ENCODE measurements around the gene KLF16.
"Not testable (repeated sequence)": the region's sequence is repeated elsewhere in the genome, so short reads cannot be mapped to it uniquely, and the experiment has no call there.

The KLF16 gene

GRCh38 chr19:1863328-1863637 is at the start of gene KLF16:
KLF16 (minus strand) TSS chr19:1863579; CDS start chr19:1863497, 82 bp downstream.
- no peak for DNase-seq

GRCh38 chr19:1912760-1913505 is 49.6 kb upstream of the KLF16 start:
- no peak for DNase-seq

DNA sequence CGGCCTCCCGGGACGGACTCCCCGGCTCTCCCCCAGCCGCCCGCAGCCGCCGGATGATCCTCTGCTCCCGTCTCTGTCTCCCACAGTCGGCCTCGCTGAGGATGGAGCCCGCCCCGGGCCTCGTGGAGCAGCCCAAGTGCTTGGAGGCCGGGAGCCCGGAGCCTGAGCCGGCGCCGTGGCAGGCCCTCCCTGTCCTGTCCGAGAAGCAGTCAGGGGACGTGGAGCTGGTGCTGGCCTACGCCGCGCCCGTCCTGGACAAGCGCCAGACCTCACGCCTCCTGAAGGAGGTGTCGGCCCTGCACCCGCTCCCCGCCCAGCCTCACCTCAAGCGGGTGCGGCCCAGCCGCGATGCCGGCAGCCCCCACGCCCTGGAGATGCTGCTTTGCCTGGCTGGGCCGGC is 48.6 kb upstream of the KLF16 start:
- DNase-seq, result no peak

DNA sequence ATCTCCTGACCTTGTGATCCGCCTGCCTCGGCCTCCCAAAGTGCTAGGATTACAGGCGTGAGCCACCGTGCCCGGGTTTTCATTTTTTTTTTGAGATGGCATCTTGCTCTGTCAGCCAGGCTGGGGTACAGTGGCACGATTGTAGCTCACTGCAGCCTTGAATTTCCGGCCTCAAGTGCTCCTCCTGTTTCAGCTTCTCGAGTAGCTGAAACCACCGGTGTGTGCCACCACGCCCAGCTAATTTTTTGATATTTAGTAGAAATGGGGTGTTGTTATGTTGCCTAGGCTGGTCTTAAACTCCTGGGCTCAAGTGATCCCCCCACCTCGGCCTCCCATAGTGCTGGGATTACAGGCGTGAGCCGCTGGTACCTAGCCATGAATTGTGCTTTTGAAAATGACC is 47.7 kb upstream of the KLF16 start:
- DNase-seq, result no peak

- no peak for DNase-seq
These were observed 46.8 kb upstream of the KLF16 start for GRCh38 chr19:1910177-1910576.

- DNase-seq, result no peak
These were observed 46.3 kb upstream of the KLF16 start for GRCh38 chr19:1909761-1910080.

- DNase-seq, result no peak
These were observed 44.9 kb upstream of the KLF16 start for GRCh38 chr19:1908364-1908678.

DNA sequence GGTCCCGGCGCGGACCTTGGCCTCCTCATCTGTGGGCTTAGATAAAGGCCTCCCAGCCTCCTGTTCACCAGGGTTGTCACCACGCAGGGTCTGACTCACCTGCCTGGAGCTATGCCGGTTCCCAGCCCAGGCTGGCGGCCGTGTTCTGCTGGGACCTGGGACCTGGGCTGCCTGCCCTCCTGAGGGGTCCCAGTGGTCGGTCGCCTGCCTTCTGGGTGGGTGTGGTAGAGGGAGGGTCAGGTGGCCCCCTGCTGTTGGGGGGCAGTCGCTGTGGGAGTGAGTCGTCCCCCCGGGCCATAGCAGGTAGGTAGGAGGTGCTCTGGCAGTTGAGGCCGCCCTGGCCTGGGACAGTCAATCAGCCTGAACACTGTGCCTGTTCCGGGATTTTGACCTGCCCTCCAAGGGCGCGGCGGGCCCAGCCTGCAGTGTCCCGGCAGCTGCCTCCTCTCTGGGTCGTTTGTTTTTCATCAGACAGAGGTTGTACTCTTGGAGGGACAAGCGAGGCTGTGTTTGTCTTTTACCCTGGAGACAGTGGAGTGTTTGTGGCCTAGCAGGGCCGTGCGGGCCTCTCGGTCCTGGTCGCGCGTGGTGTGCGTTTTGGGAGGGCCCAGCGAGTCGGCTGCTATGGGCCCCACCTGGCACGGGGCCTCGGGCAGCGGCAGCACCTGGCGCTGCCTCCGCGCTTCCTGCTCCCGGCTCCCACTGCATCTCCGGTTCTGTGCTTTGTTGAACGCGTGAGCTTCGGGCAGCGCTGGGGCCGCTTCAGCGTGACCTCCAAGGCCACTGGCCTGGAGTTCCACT is 44.4 kb upstream of the KLF16 start:
- no peak for DNase-seq

DNA sequence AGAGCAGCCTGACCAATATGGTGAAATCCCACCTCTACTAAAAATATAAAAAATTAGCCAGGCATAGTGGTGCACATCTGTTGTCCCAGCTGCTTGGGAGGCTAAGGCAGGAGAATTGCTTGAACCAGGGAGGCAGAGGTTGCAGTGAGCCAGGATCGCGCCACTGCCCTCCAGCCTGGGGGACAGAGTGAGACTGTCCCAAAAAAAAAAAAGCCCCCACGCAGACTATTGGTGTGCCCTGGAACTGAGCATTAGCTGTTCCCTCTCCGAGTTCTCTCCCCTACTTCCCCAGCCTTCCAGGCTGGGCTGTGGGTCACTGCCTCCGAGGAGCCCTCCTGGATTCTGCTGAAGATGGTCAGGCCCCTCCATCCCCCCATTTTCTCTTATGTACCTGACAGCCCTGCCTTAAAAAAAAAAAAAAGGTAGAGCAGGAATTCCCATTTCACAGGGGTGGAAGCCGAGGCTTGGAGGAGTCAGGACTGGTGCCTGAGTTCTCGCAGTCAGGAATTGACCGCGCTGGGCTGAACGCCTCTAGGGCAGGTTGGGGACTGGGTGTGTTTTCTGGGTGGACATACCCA is 43.7 kb upstream of the KLF16 start:
- no peak for DNase-seq

DNA sequence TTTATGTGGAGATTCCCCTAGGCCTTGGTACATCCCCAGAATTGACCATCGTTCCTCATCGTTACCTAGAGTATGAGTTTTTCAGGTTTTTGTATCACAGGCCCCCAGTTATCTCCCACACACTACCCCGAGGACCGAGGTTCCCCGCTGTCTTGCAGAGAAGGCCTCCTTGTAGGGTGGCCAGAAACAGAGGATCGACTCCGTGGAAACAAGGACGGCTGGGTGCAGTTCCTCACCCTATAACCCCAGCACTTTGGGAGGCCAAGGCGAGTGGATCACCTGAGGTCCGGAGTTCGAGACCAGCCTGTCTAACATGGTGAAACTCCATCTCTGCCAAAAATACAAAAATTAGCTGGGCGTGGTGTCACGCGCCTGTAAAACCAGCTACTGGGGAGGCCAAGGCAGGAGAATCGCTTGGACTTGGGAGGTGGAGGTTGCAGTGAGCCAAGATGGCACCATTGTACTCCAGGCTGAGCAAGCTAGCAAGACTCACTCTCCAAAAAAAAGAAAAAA is 42.5 kb upstream of the KLF16 start:
- DNase-seq, result no peak

GRCh38 chr19:1905110-1905862 is 41.9 kb upstream of the KLF16 start, which contains the start of the genes ADAT3 and SCAMP4:
ADAT3 (plus strand) TSS chr19:1905399; CDS start chr19:1912048, 6,649 bp downstream.
SCAMP4 (plus strand) TSS chr19:1905399; CDS start chr19:1915020, 9,621 bp downstream.
- DNase-seq, result peak; percentile 96

DNA sequence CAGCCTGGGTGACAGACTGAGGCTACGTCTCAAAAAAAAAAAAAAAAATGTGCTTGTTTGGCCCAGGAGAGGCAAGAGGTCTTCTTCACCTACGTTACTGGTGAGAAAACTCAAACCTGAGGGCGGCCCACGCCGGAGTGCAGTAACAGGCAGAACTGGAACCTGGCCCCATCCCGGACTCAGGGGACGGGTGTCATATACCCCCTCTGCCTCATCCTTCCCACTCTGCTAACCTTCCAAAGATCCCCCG is 41.4 kb upstream of the KLF16 start:
- no peak for DNase-seq

DNA sequence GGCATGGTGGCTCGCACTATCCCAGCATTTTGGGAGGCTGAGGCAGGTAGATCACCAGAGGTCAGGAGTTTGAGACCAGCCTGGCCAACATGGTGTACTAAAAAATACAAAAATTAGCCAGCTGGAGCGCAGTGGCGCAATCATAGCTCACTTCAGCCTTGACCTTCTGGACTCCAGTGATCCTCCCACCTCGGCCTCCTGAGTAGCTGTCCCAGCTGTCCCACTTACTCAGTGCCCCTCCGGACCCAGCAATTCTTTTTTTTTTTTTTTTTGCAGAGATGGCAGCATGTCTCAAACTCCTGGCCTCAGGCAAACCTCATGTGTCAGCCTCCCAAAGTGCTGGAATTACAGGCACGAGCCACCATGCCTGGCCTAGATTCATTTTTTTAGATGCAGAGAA is 39.5 kb upstream of the KLF16 start:
- DNase-seq, result no peak

- no peak for DNase-seq
These were observed 38.6 kb upstream of the KLF16 start for GRCh38 chr19:1901940-1902404.

- no peak for DNase-seq
These were observed 33.1 kb upstream of the KLF16 start for GRCh38 chr19:1896508-1896907.

- no peak for DNase-seq
These were observed 30.4 kb upstream of the KLF16 start for GRCh38 chr19:1893791-1894190.

- DNase-seq, result no peak
These were observed 26.5 kb upstream of the KLF16 start for GRCh38 chr19:1889907-1890306.

DNA sequence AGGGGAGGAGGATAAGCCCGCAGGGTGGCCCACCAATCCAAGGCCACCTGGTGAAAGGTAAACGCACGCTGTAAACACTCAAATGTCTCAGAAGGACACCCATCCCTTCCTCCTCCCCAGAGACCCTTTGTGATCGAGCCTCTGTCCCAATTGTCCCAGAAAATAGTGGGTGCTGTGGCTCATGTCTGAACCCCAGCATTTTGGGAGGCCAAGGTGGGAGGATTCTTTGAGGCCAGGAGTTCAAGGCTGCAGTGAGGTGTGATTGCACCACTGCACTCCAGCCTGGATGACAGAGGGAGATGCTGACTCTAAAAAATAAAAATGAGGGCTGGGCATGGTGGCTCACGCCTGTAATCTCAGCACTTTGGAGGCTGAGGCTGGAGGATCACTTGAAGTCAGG is 25.0 kb upstream of the KLF16 start:
- no peak for DNase-seq

GRCh38 chr19:1886360-1886759 is 23.0 kb upstream of the KLF16 start:
- not testable (repeated sequence) for DNase-seq

DNA sequence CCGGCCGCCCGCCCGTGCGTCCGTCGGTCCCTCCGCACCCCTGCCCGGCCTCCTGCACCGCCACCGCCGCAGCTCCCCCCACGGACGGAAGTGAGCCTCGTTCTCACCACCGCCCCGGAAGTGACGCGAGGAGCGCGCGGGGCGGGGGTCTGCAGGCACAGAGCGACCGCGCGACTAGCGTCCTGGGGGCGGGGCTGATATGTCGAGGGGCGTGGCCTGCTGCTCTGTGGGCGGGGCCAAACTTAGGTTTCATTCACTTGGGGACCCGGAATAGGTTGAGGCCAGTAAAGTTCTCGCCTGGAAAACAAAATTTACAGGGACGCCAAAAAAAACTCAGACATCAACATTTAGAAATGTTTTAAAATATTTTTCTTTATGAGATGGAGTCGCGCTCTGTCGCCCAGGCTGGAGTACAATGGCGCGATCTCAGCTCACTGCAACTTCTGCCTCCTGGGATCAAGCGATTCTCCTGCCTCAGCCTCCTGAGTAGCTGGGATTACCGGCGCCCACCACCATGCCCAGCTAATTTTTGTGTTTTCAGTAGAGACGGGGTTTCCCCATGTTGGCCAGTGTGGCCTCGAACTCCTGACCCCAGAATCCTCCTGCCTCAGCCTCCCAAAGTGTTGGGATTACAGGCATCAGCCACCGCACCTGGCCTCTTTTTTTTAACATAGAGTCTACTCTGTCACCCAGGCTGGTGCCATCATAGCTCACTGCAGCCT is 22.2 kb upstream of the KLF16 start, which contains the start of gene ABHD17A:
ABHD17A (minus strand) TSS at position 99 of the 722 bp plus-strand sequence. CDS start 3,930 bp downstream, outside the sequence.
- DNase-seq, result peak; percentile 86

DNA sequence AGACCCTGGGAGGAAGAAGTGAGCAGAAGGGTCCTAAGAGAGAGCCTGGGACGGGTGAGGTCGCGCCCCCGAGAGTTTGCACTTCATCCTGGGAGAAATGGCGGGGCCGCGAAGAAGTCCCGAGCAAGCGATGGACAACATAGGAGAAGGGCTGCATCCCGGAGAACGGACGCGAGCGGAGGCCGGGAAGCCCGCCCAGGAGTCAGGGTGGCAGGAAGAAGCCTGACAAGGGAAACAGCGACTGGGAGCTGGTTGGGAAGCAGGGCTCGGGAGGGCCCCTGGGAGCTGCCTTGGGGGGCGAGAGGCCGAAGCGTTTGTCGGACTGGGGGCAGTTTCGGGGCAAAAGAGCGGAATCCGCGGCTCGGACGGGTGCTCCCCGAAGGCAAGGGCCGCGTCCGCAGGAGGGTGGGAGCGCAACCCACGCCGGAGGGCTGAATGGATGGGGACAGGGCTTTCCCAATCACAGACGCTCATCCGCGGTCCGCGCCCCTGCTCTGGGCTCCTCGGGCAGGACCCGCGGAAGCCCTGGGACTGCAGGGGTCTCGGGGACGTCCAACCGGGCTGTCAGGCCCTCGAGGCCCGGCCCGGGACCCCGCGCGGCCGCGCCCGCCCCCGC is 21.4 kb upstream of the KLF16 start:
- DNase-seq, result no peak

- DNase-seq, result no peak
These were observed 20.9 kb upstream of the KLF16 start for GRCh38 chr19:1884291-1884718.
